B cell (primary cell): Measurements from ENCODE around the gene CTIF. TPM values are rescaled to one million over a fixed set of nuclear protein-coding genes. Genes with fewer than 3 reads are reported as not detected.

Source experiments
- ATAC-seq: fragments of 200-7000 bp; cut with Tn5 transposase; one replicate; pipeline ENCODE4 v1.10.0; 2021; ENCODE audit warnings: low read depth, mild to moderate bottlenecking, moderate number of reproducible peaks, moderate library complexity
- CTCF ChIA-PET: fragments of 350-600 bp; sonication (Branson Sonifier 250); formaldehyde crosslinking; loops from one replicate; lab custom pipeline; 2021; ENCODE audit warnings: antibody characterized with exemption, inconsistent platforms; lab: Charles Lee
- POLR2A ChIA-PET: fragments of 350-600 bp; sonication (Branson Sonifier 250); formaldehyde crosslinking; loops from one replicate; lab custom pipeline; 2021; ENCODE audit warnings: antibody characterized with exemption; lab: Charles Lee
- DNase-seq: peaks from one replicate; pipeline ENCODE4 v3.0.0; 2013
- H2AFZ ChIP-seq: 2 replicates; pipeline ENCODE4 v1.6.1; 2012; ENCODE audit warnings: mild to moderate bottlenecking, low read depth, low read length; ENCODE audit not compliant: insufficient read depth, poor library complexity, severe bottlenecking
- H3K27ac ChIP-seq, 2 donors: 1 replicate in 1 of 2; 2 replicates in 1 of 2; pipeline ENCODE4 v1.5.1; 2012 to 2013; ENCODE audit warnings: low read length in 2 of 2, mild to moderate bottlenecking in 2 of 2, moderate library complexity in 1 of 2
- H3K27me3 ChIP-seq, 4 experiments: fragments of 200-600 bp in 1 of 4; sonication (generic) in 1 of 4; replicated peaks in 1 of 4; 1 replicate in 2 of 4; 2 replicates in 2 of 4; pipeline versions ENCODE4 v1.6.1 to v1.7.0; 2013 to 2016; ENCODE audit warnings: low read length in 3 of 4, mild to moderate bottlenecking in 2 of 4, mixed read lengths in 1 of 4, moderate library complexity in 1 of 4; ENCODE audit not compliant: insufficient read depth in 4 of 4, control insufficient read depth in 3 of 4; ENCODE audit errors: control extremely low read depth in 1 of 4
- H3K36me3 ChIP-seq, 2 experiments: replicated peaks in 1 of 2; 1 replicate in 1 of 2; 2 replicates in 1 of 2; pipeline versions ENCODE4 v1.6.1 to v1.7.1; 2013; ENCODE audit warnings: low read length in 1 of 2; ENCODE audit not compliant: insufficient read depth in 2 of 2, control insufficient read depth in 1 of 2; ENCODE audit errors: control extremely low read depth in 1 of 2, extremely low read depth in 1 of 2
- H3K4me1 ChIP-seq, 2 donors: fragments of 200-600 bp in 1 of 2; sonication (generic) in 1 of 2; 1 replicate in 1 of 2; 2 replicates in 1 of 2; pipeline versions ENCODE4 v1.5.1 to v1.6.1; 2013 to 2017; ENCODE audit warnings: low read length in 2 of 2; ENCODE audit not compliant: control insufficient read depth in 2 of 2, insufficient read depth in 2 of 2
- H3K4me2 ChIP-seq: replicated peaks from 2 replicates; pipeline ENCODE3; 2012; ENCODE audit warnings: mild to moderate bottlenecking, low read depth, low read length; ENCODE audit not compliant: poor library complexity, severe bottlenecking
- H3K4me3 ChIP-seq, 5 experiments: fragments of 200-600 bp in 1 of 5; sonication (generic) in 1 of 5; 1 replicate in 3 of 5; 2 replicates in 2 of 5; pipeline versions ENCODE4 v1.5.1 to v1.7.0; 2011 to 2016; ENCODE audit warnings: low read length in 4 of 5, mild to moderate bottlenecking in 4 of 5, low read depth in 2 of 5, control low read depth in 1 of 5, moderate library complexity in 1 of 5; ENCODE audit not compliant: insufficient read depth in 1 of 5; ENCODE audit errors: control extremely low read depth in 1 of 5, extremely low read depth in 1 of 5
- H3K79me2 ChIP-seq: fragments of 200-600 bp; sonication (generic); one replicate; pipeline ENCODE4 v1.6.0; 2016; ENCODE audit warnings: low read length; ENCODE audit not compliant: control insufficient read depth, insufficient read depth
- H3K9ac ChIP-seq: fragments of 200-600 bp; sonication (generic); 2 replicates; pipeline ENCODE4 v1.6.1; 2017; ENCODE audit warnings: mild to moderate bottlenecking, low read length, moderate library complexity
- H3K9me3 ChIP-seq, 3 donors: one replicate each; pipeline versions ENCODE4 v1.6.1 to v1.7.1; 2013; ENCODE audit warnings: low read length in 2 of 3; ENCODE audit not compliant: control insufficient read depth in 2 of 3, insufficient read depth in 1 of 3; ENCODE audit errors: control extremely low read depth in 1 of 3
- H4K20me1 ChIP-seq: 2 replicates; pipeline ENCODE4 v1.6.0; 2012; ENCODE audit warnings: mild to moderate bottlenecking, low read length; ENCODE audit not compliant: insufficient read depth, control insufficient read depth, poor library complexity, severe bottlenecking
- H3K27ac Mint-ChIP-seq: one replicate; pipeline ENCODE4 v1.8.0; 2021; ENCODE audit warnings: mixed read lengths
- H3K27me3 Mint-ChIP-seq: one replicate; pipeline ENCODE4 v1.8.0; 2021; ENCODE audit warnings: mixed read lengths
- H3K4me1 Mint-ChIP-seq: one replicate; pipeline ENCODE4 v1.8.0; 2021; ENCODE audit warnings: mixed read lengths
- H3K4me3 Mint-ChIP-seq: one replicate; pipeline ENCODE4 v1.8.0; 2021; ENCODE audit warnings: mixed read lengths
- H3K9me3 Mint-ChIP-seq: one replicate; pipeline ENCODE4 v1.8.0; 2022; ENCODE audit warnings: mixed read lengths; ENCODE audit not compliant: insufficient read depth
- CTCF ChIP-seq: fragments of 200-600 bp; IDR thresholded peaks from one replicate; pipeline ENCODE4 v1.8.0; 2022; ENCODE audit warnings: antibody characterized with exemption, mild to moderate bottlenecking
- EZH2 ChIP-seq: IDR thresholded peaks from 2 replicates; pipeline ENCODE4 v1.6.1; 2012; ENCODE audit warnings: borderline replicate concordance, low read depth, mild to moderate bottlenecking, moderate library complexity, low read length; ENCODE audit not compliant: insufficient read depth, poor library complexity, severe bottlenecking
- WGBS: methylation state at CpG from one replicate; pipeline ENCODE4 v1.1.5; 2013; ENCODE audit warnings: missing lambda C conversion rate; ENCODE audit not compliant: insufficient coverage; 5-methylcytosine and 5-hydroxymethylcytosine counted together
- intact Hi-C: fragments of 100-400 bp; cut with micrococcal nuclease; formaldehyde crosslinking; loops from one replicate; pipeline ENCODE4 v1.10.0; 2022
- polyA plus RNA-seq: library from polyadenylated mRNA; depleted of rRNA; stranded (reverse); fragments of >200 nt; gene quantifications from 2 replicates; pipeline ENCODE4 v1.2.3, GENCODE V29; 2012
- total RNA-seq, 2 donors: library from RNA; stranded (reverse); fragments of 120-200 nt in 1 of 2; gene quantifications; 1 replicate in 1 of 2; 2 replicates in 1 of 2; pipeline versions ENCODE4 v1.2.3 to v1.2.4, GENCODE V29; 2013 to 2022

The CTIF gene
- total and polyA plus RNA-seq, 2 donors (not counting 1 experiment from before 2014, with no cell fraction given) = 3.6 to 16.2 TPM

DNA sequence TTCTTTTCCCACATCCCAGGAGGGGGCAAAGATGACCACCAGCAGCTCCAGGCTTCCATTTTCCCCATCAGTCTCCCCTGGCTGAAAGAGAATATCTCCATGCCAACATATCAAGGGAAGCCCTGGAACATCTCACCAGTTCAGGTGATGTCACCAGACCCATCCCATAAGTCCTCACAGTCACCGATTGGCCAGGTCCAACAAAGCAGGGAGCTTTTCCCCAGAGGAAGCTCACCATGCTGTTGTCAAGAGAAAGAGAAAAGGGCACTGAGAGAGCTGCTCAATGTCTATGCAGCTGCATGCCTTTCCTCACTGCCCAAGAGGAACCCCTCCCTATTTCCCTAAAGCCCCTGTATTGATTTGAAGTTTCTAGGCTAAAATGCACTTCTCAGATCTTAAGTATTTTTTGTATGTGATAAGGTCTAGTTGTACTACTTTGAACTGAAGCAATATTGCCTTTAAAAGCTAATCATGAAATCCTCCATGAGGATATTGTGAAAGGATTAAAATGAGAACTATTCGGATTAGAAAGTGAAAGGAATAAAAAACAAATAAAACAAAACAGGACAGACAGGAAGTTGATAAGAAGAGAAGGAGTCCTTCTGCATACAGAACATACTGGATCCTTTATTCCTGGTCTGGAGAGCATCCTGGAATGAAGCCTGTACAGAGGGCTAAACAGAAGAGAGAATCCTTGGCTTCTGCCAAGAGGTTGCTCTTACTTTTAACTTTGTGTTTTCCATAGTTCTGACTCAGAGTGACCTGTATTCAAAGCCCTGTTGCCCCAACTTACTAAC lies 45.2 kb upstream of the CTIF start:
- Mint-ChIP-seq H3K27me3 (peaks cover 46% of the 10 kb centered on the region), H3K9me3 (peaks cover 4% of the 10 kb centered on the region), H3K4me1 (no peaks in the 10 kb centered on the region), H3K4me3 (no peak overlapping the region), H3K27ac (no peak overlapping the region)
- Histone ChIP-seq H3K4me3 (no peak overlapping the region), H3K9ac (no peak overlapping the region), H2AFZ (no peak overlapping the region), H3K36me3 (no peaks in the 10 kb centered on the region), H4K20me1 (no peaks in the 10 kb centered on the region), H3K4me1 (no peaks in the 10 kb centered on the region), H3K27me3 (peaks cover 0 to 17% (median 7%) of the 10 kb centered on the region in 4 experiments), H3K9me3 (peaks cover 0 to 2% (median 0%) of the 10 kb centered on the region in 3 donors), H3K4me2 (no peak overlapping the region), H3K79me2 (no peaks in the 10 kb centered on the region), H3K27ac (no peak overlapping the region)
- 100% methylated on average over 1 of the region's 2 CpGs for WGBS
- DNase-seq = no peak
- TF ChIP-seq EZH2 = no peak
- TF ChIP-seq CTCF = no peak
- ATAC-seq = no peak
- CTCF ChIA-PET = no interaction called here
- POLR2A ChIA-PET = no interaction called here
- intact Hi-C loops = no loop called here

DNA sequence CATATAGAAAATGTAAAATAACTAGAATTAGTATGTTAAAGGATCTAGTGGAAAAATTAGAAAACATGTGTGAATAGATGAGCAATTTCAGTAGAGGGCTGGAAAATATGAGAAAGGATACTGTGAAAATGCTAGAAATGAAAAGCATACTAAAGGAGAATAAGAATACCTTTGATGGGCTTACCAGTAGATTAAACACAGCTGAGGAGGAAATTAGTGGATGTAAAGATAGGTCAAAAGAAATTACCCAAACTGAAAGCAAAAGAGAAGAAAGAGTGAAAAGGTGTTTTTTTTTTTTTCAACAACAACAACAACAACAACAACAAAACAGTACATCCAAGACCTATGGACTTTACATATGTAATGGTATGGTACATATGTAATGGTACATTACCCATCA lies 41.0 kb upstream of the CTIF start:
- Mint-ChIP-seq H3K4me3 (no peak overlapping the region), H3K9me3 (peaks cover 4% of the 10 kb centered on the region), H3K27ac (no peak overlapping the region), H3K27me3 (peaks cover 43% of the 10 kb centered on the region), H3K4me1 (no peaks in the 10 kb centered on the region)
- H3K36me3 ChIP-seq = no peaks in the 10 kb centered on the region
- no peak overlapping the region for H2AFZ ChIP-seq
- H4K20me1 ChIP-seq = no peaks in the 10 kb centered on the region
- H3K4me3 ChIP-seq = no peak overlapping the region
- TF ChIP-seq CTCF (no peak), EZH2 (no peak)
- no peaks in the 10 kb centered on the region for H3K79me2 ChIP-seq
- H3K4me1 ChIP-seq = no peaks in the 10 kb centered on the region
- H3K9ac ChIP-seq = no peak overlapping the region
- no peak overlapping the region for H3K27ac ChIP-seq
- intact Hi-C loops = no loop called here
- H3K27me3 ChIP-seq = peaks cover 0 to 7% (median 5%) of the 10 kb centered on the region in 4 experiments
- ATAC-seq (no peak), DNase-seq (no peak)
- POLR2A ChIA-PET = no interaction called here
- CTCF ChIA-PET = no interaction called here
- H3K4me2 ChIP-seq = no peak overlapping the region
- peaks cover 0 to 2% (median 0%) of the 10 kb centered on the region in 3 donors for H3K9me3 ChIP-seq
